Measurements from ENCODE around the gene LPP.

Gene LPP

DNA sequence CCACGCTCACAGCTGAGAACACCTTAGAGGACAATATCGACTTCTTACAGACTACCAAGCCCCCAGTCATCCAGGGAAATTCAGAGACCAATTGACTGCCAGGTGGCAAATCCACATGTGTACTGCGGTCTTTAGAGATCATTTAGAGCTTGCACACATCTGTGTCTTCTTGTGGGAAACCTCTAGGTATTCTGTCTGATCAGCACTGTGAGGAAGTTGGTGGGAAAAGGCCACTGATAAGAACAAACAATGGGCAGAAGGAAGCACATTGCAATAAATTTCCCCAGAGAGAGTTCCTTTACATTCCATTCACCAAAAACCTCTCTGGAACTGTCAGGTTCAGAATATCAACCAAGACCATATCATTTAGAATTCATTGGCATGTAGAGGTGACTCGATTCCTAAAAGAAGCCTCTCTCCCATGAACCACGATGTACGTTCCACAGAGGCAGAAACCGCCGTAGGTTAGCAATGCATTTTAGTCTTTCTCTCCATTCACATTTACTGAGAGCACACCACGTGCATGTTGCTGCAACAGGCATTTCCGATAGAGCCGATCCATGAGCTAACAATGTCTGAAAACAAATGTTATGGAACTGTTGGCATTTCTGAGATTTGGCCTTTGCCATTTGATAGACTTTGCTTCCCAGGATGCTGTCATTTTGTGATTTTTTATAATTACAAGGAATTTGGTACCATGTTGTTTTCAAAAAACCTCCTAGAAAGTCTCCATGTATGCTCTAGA, 730.5 kb downstream of the LPP start:
- H3K27me3 Mint-ChIP-seq: no peaks in the 10 kb centered on the region
- no peak overlapping the region for H3K27ac Mint-ChIP-seq
- H3K9me3 Mint-ChIP-seq: no peaks in the 10 kb centered on the region
- H3K36me3 Mint-ChIP-seq (ENCODE audit: low read depth): peaks cover 20% of the 10 kb centered on the region
- no peak overlapping the region for H3K4me3 Mint-ChIP-seq
- no peak for DNase-seq
- peaks cover 4% of the 10 kb centered on the region for H3K4me1 Mint-ChIP-seq (ENCODE audit: low read depth)

DNA sequence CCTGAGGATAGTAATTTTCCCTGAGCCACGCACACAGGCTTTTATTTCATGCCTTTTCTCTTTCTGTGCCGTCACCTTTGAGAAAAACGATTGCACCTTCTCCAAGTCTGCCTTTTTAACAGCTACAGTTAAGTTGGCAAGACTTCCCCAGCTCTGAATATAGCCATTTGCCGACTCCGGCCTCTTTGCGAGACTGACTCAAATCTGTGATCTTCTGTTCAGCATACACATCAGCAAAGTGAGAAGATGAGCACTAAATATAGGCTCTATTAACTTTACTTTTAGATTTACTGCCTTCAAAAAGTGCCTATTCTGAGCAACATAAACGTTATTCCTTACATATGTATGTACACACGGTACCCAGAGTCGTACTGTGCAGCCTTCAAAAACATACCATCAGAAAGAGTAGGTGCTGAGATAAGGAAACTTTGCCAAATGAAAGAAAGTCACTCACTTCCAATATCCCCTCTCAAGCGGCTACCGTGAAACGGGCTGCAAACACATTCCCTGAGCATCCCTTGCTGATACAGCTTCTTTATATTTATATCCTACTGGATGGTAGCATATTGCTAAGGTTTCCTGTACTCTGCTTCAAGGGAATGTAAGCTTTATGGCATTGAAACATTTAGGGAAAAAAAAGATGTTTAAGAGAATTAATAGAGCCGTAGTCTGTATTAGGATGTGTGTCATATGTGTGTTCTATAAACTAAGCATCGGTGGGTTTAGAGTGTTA, 734.5 kb downstream of the LPP start:
- Mint-ChIP-seq H3K9me3 (no peaks in the 10 kb centered on the region), H3K27me3 (no peaks in the 10 kb centered on the region), H3K4me3 (no peak overlapping the region), H3K27ac (no peak overlapping the region), H3K4me1 (ENCODE audit: low read depth) (peaks cover 10% of the 10 kb centered on the region), H3K36me3 (ENCODE audit: low read depth) (peaks cover 5% of the 10 kb centered on the region)
- DNase-seq: no peak

DNA sequence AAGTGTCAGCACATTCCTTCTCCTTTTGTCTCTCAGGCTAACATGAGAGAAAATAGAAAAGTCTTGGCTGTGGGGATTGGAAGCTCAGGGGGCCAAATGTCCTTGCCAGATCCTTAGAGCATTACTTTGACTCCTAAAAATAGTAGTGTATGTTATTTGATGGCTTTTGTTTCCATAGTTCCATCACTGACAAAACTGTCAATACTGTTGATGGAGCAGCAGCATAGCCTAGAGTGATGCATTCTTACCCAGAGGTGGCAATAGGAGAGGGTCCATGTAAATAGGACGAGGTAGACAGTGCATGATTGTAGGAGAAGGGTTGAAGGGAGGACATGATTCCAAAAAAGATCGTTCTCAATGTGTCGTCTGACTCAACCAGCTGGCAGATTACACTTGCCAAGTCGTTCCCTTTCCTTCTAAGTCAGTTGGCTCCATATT, 735.1 kb downstream of the LPP start:
- no peaks in the 10 kb centered on the region for H3K9me3 Mint-ChIP-seq
- H3K4me1 Mint-ChIP-seq (ENCODE audit: low read depth): peaks cover 10% of the 10 kb centered on the region
- H3K27me3 Mint-ChIP-seq: no peaks in the 10 kb centered on the region
- H3K36me3 Mint-ChIP-seq (ENCODE audit: low read depth): peaks cover 2% of the 10 kb centered on the region
- no peak overlapping the region for H3K4me3 Mint-ChIP-seq
- no peak overlapping the region for H3K27ac Mint-ChIP-seq
- DNase-seq: no peak

DNA sequence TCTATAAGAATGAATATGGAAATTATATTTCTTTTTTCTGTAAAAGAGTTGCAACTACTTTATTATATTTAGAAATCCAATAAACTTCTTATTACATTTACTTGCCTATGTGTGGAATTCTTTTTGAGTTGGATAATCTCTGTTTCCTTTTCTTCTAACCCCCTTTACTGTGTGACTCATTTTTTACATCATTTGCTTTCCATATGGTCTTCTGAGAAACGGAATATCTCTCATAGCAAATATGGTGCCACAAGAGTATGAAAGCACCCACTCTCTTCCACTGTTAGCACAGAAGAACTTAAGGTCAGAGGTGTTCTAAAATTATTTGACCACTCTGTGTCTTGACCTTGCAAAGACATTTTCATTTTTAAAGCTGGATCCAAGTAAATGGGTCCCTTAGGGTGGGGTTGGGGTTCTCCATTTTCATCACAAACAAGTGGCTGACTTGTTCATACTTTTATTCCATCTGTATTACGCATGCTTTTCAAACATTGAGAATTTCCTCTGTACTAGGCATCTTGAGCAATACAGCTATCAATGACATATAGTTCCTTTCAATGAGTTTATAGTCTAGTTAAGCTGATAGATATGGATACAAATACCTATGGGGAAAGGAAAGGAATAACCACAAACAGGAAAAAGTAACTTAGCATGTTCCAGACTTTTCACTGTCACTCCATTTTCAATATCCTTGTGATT, 736.8 kb downstream of the LPP start:
- Mint-ChIP-seq H3K9me3 (no peaks in the 10 kb centered on the region), H3K27me3 (no peaks in the 10 kb centered on the region), H3K4me3 (no peak overlapping the region), H3K27ac (peak overlapping the region; percentile 38), H3K36me3 (ENCODE audit: low read depth) (peaks cover 2% of the 10 kb centered on the region), H3K4me1 (ENCODE audit: low read depth) (peaks cover 10% of the 10 kb centered on the region)
- DNase-seq: no peak

DNA sequence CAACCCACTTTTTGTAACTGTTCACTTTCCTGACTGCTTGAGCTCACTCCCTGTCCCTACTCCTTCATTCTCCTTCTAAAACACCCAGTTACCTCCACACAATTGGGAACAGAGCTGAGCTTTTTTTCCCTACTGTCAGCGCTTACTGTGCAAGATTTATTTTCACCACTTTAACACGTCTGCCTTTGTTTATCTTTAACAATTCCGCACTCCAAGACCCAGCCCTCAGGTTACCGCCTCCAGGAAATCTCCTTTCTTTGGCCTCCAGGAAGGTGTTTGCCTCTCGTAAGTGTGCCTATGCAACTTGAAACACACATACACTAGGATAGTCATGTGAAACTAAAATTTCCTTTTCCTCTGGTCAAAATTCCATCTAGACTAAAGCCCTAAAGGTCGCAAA, 745.9 kb downstream of the LPP start:
- no peaks in the 10 kb centered on the region for H3K9me3 Mint-ChIP-seq
- peaks cover 11% of the 10 kb centered on the region for H3K4me1 Mint-ChIP-seq (ENCODE audit: low read depth)
- H3K27me3 Mint-ChIP-seq: no peaks in the 10 kb centered on the region
- no peaks in the 10 kb centered on the region for H3K36me3 Mint-ChIP-seq (ENCODE audit: low read depth)
- H3K27ac Mint-ChIP-seq: no peak overlapping the region
- no peak overlapping the region for H3K4me3 Mint-ChIP-seq
- no peak for DNase-seq

DNA sequence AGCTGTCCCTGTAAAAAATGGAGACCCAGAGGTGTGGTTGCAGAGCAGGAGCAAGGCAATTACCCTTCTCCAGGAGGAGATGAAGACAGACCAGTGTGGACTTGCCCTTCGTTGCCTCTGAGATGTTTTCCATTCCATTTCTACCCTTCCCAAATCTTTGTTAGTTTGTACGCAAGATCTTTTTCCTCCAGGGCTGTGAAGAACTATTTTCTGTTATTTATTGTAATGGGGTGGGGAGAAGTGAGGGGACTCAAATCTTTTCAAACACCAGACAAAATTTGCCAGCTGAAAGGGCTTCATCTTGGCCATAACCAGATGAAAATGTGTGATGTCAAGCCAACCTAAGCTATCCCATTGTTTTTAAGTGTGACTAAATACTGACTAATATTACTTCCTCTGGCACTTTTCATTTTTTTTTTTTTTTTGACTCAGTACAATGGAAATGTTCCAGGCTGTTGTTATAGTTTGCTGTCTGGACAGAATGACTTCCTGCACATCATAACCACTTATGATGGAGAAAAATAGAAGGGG, 746.5 kb downstream of the LPP start:
- Mint-ChIP-seq H3K27me3 (no peaks in the 10 kb centered on the region), H3K36me3 (ENCODE audit: low read depth) (no peaks in the 10 kb centered on the region), H3K9me3 (no peaks in the 10 kb centered on the region), H3K4me1 (ENCODE audit: low read depth) (peaks cover 11% of the 10 kb centered on the region), H3K27ac (no peak overlapping the region), H3K4me3 (no peak overlapping the region)
- no peak for DNase-seq

DNA sequence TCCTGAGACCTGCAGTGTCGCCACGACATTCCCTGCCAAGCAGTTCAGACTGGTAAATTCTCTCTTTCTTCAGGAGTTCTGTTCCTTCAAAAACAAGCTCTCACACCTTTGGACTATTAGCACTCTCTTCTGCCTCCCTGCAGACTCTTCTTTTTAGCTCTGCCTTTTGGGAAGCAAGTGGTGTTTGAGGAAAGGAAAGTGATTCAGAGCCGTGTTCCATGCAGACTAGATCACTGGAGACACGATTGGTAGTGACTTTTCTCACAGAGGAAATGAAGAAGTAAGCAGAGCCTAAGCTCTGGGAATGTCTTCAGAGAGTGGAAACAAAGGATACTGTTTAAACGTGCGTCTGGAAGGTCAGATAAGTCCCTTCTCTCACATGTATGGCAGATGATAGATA, 747.2 kb downstream of the LPP start:
- Mint-ChIP-seq H3K9me3 (no peaks in the 10 kb centered on the region), H3K27ac (no peak overlapping the region), H3K4me3 (no peak overlapping the region), H3K4me1 (ENCODE audit: low read depth) (peaks cover 11% of the 10 kb centered on the region), H3K27me3 (no peaks in the 10 kb centered on the region), H3K36me3 (ENCODE audit: low read depth) (no peaks in the 10 kb centered on the region)
- no peak for DNase-seq

DNA sequence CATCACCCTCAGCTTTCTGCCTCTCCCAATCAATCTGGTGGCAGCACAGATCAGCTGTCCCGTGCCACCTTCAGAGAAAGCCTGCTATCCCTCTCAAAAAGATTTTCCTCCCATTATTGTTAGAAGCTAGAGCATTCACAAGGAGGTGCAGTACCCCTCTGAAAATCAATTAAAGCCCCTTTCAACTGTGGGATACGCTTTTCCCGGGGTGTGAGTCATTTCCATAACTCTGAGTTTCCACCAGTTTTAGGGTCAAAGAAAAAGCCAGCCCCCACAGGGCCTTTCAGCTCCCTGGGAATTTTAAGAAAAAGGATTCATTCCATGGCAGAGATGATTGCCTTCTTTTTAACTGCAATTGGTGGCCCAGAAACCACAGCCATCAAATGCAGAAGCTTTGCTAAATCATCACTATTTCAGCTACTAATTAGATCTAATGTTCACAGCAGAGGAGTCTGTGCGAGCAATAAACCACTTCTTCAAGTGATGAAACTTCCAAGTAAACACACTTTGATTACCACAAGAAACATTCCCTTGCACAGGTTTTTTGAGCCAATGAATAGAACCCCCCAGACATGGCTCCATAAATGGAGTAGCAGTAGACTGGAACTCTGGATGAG, 747.8 kb downstream of the LPP start:
- no peak for DNase-seq
- Mint-ChIP-seq H3K4me1 (ENCODE audit: low read depth) (peaks cover 11% of the 10 kb centered on the region), H3K36me3 (ENCODE audit: low read depth) (no peaks in the 10 kb centered on the region), H3K27me3 (no peaks in the 10 kb centered on the region), H3K9me3 (no peaks in the 10 kb centered on the region), H3K4me3 (no peak overlapping the region), H3K27ac (no peak overlapping the region)

DNA sequence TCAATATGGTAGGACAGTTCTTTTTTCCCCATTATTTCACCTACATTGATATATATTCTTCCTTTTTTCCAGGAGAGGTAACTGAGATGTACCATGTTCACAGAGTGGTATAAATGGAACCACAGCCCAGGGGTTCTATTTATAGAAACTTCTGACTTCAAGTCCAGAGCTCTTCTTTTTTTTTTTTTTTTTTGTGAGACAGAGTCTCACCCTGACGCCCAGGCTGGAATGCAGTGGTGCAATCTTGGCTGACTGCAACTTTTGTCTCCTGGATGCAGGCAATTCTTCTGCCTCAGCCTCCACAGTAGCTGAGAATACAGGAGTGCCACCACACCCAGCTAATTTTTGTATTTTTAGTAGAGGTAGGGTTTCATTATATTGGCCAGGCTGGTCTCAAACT, 750.7 kb downstream of the LPP start:
- Mint-ChIP-seq H3K4me1 (ENCODE audit: low read depth) (peaks cover 24% of the 10 kb centered on the region), H3K27ac (no peak overlapping the region), H3K27me3 (no peaks in the 10 kb centered on the region), H3K4me3 (no peak overlapping the region), H3K36me3 (ENCODE audit: low read depth) (no peaks in the 10 kb centered on the region), H3K9me3 (no peaks in the 10 kb centered on the region)
- DNase-seq: no peak

DNA sequence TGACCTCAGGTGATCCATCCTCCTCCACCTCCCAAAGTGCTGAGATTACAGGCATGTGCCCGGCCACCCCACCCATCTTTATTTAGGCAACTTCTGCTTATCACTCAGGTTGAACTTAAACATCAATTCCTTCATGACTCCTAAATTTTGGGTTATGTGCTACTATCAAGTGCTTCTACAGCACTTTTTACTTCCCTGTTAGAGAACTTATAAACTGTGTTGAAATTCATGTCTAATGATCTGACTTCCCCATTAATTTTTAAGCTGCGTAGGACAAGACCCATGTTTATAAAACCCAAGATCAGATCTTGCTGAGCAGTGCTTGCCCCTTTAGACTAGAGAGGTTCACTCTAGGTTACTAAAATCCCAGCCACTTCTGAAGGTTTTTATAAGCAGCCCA, 751.6 kb downstream of the LPP start:
- no peaks in the 10 kb centered on the region for H3K27me3 Mint-ChIP-seq
- no peak overlapping the region for H3K4me3 Mint-ChIP-seq
- H3K36me3 Mint-ChIP-seq (ENCODE audit: low read depth): no peaks in the 10 kb centered on the region
- H3K27ac Mint-ChIP-seq: no peak overlapping the region
- H3K4me1 Mint-ChIP-seq (ENCODE audit: low read depth): peaks cover 22% of the 10 kb centered on the region
- no peak for DNase-seq
- H3K9me3 Mint-ChIP-seq: no peaks in the 10 kb centered on the region

DNA sequence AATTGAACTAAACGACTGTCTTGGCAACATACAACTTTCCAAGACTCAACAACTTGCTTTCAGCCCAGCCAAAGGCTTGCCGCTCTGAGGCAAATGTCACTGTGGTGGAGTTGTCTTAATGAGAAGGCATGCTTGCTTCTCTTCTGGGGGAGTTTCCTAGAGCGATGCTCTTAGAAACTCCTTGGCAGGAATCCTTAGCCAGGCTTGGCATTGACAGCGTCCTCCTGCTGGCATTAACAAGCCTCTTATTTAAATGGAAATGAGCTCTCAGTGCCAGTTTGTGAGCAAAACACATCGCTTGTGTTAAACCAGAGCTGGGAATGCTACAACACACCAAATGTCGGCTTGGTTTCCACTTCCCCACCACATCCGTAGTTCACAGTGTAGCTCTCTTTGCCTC, 752.3 kb downstream of the LPP start:
- no peak overlapping the region for H3K4me3 Mint-ChIP-seq
- H3K9me3 Mint-ChIP-seq: no peaks in the 10 kb centered on the region
- DNase-seq: no peak
- H3K4me1 Mint-ChIP-seq (ENCODE audit: low read depth): peaks cover 16% of the 10 kb centered on the region
- no peaks in the 10 kb centered on the region for H3K27me3 Mint-ChIP-seq
- H3K27ac Mint-ChIP-seq: no peak overlapping the region
- H3K36me3 Mint-ChIP-seq (ENCODE audit: low read depth): no peaks in the 10 kb centered on the region

DNA sequence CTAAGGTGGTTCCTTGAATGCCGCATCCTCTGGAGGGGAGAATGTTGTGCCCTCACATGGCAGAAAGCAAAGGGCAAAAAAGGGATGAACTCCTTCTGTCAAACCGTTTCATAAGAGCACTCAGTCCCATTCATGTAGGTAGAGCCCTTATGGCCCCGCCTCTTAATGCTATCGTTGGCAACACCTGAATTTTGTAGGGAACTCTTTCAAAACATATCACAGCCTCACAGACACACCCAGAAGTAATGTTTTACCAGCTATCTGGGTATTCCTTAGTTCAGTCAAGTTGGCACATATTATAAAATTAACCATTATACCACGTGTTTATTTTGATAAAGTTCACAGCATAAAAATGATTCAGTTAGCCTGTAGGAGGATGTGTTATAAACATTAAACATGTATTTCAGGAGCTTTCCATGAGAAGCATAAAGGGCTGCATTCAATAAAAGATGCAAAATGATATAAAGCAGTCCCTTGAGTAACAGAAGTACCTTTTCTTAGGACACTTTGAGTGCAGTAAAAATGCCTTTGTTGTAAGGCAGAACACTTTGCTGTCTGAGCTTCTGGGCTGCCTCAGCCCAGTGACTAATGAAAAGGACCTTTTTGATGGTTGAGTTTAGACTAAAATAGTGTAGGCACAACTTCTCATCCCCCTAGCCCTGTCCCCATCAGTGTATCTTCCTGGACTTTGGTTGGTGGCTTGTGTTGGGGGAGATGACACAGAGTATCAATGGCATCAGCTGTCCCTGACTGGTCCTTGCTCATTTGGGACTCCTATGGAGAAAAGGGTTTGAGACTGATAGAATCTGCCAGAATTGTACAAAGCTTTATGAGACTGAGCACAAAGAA, 754.3 kb downstream of the LPP start:
- no peak overlapping the region for H3K4me3 Mint-ChIP-seq
- DNase-seq: no peak
- H3K27ac Mint-ChIP-seq: no peak overlapping the region
- H3K36me3 Mint-ChIP-seq (ENCODE audit: low read depth): no peaks in the 10 kb centered on the region
- no peaks in the 10 kb centered on the region for H3K27me3 Mint-ChIP-seq
- H3K9me3 Mint-ChIP-seq: peaks cover 4% of the 10 kb centered on the region
- peaks cover 22% of the 10 kb centered on the region for H3K4me1 Mint-ChIP-seq (ENCODE audit: low read depth)

DNA sequence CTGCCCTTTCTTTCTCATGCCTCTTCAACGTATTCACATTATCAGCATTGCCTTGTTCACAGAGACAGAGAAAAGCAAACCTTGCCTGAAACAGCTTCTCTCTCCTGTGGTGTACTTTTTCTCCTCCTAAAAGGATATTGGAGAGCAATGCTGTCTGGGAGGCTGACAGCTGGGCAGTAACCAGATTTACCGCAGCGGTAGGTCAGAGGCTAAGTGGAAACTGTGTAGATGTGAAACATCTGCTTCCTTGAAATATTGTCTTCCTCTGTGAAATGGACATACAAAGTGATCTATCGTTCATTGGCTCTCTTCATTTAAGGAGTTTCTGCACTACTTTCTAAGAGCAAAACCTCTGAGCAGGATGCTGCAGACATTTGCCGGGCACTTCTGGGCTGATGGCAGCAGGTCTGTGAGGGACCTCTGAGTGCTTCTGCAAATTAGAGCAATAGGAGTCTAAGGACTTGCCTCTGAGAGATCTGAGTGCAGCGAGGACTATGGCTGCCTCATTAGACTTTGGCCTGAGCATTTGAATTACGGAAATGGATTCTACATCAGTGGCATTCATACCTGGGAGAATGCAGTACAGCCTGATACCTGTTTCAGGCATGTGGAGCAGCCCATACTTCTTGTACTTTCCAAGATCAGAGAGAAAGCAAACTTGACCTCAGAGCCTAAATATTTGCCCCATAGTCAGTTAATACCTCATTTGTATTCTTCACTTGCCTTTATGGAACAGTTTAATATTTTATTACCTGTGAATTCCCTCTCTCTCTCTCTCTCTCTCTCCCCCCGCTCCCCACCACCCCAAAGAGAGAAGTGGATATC, 757.3 kb downstream of the LPP start:
- Mint-ChIP-seq H3K27ac (no peak overlapping the region), H3K4me1 (ENCODE audit: low read depth) (peaks cover 47% of the 10 kb centered on the region), H3K4me3 (no peak overlapping the region), H3K36me3 (ENCODE audit: low read depth) (no peaks in the 10 kb centered on the region), H3K27me3 (no peaks in the 10 kb centered on the region), H3K9me3 (peaks cover 7% of the 10 kb centered on the region)
- no peak for DNase-seq

Measured in activated T-cell treated with anti-CD3 and anti-CD28 coated beads, Interleukin-2, amount 50 U/mL, for 24 hours (primary cell).